Measurements from ENCODE around the gene INPP5F.

GRCh38 chr10:119702583-119702982 lies 23.3 kb upstream of the INPP5F start:
- TF ChIP-seq CTCF (IDR thresholded peaks at IDR 0.05): no peak
- no peak for TF ChIP-seq POLR2A (IDR thresholded peaks at IDR 0.05)
